IMR-90 (cell line): Measurements from ENCODE around the gene C6orf118. TPM values are rescaled to one million over a fixed set of nuclear protein-coding genes. Genes with fewer than 3 reads are reported as not detected.

ENCODE experiments used
- ATAC-seq: fragments of 200-7000 bp; cut with Tn5 transposase; 2 replicates; pipeline ENCODE4 v1.9.1; 2020; ENCODE audit warnings: low read depth, mild to moderate bottlenecking, moderate library complexity
- Bru-seq: library from RNA; stranded (reverse); fragments of 400-500 nt; gene quantifications from one replicate; lab custom pipeline; 2021; lab: Mats Ljungman, UMichigan
- BruChase-seq, 2 experiments: library from RNA; stranded (reverse); fragments of 400-500 nt; gene quantifications; one replicate each; lab custom pipeline; 2021; lab: Mats Ljungman, UMichigan
- BruUV-seq: library from RNA; stranded (reverse); fragments of 400-500 nt; replicated peaks from 2 replicates; lab custom pipeline; 2021; lab: Mats Ljungman, UMichigan
- CTCF ChIA-PET: fragments of 300-600 bp; formaldehyde crosslinking; extraction: SDS; loops from one replicate; lab custom pipeline; 2021; ENCODE audit warnings: antibody characterized with exemption; lab: Yijun Ruan, JAX
- POLR2A ChIA-PET: fragments of 300-600 bp; sonication (Branson Sonifier 250); formaldehyde crosslinking; loops from one replicate; lab custom pipeline; 2022; ENCODE audit warnings: antibody characterized with exemption; ENCODE audit not compliant: unreplicated experiment; lab: Charles Lee
- DNase-seq: peaks from one replicate; pipeline ENCODE4 v3.0.0; 2013
- H2AFZ ChIP-seq: replicated peaks from 2 replicates; pipeline ENCODE3; 2013; ENCODE audit warnings: low read length, mild to moderate bottlenecking; ENCODE audit not compliant: poor library complexity
- H2AK5ac ChIP-seq: 2 replicates; pipeline ENCODE4 v1.6.1; 2013; ENCODE audit warnings: low read depth, low read length, inconsistent platforms
- H2AK9ac ChIP-seq: replicated peaks from 2 replicates; pipeline ENCODE3; 2013; ENCODE audit warnings: mild to moderate bottlenecking, low read depth, low read length, moderate library complexity; ENCODE audit not compliant: poor library complexity
- H2BK120ac ChIP-seq: 2 replicates; pipeline ENCODE4 v1.6.1; 2013; ENCODE audit warnings: low read depth, low read length, inconsistent platforms
- H2BK15ac ChIP-seq: 3 replicates; pipeline ENCODE4 v1.6.1; 2013; ENCODE audit warnings: low read depth, low read length, inconsistent platforms
- H2BK20ac ChIP-seq: 2 replicates; pipeline ENCODE4 v1.6.1; 2013; ENCODE audit warnings: low read depth, mild to moderate bottlenecking, inconsistent platforms, low read length, moderate library complexity
- H2BK5ac ChIP-seq: 2 replicates; pipeline ENCODE4 v1.6.1; 2013; ENCODE audit warnings: mild to moderate bottlenecking, low read depth, low read length, inconsistent platforms; ENCODE audit not compliant: poor library complexity, severe bottlenecking
- H3K14ac ChIP-seq: replicated peaks from 2 replicates; pipeline ENCODE4 v1.6.1; 2013; ENCODE audit warnings: low read depth, low read length, inconsistent platforms
- H3K18ac ChIP-seq: 2 replicates; pipeline ENCODE4 v1.6.1; 2013; ENCODE audit warnings: low read depth, low read length, control low read depth
- H3K23ac ChIP-seq: 2 replicates; pipeline ENCODE4 v1.6.1; 2013; ENCODE audit warnings: low read depth, low read length, inconsistent platforms
- H3K27ac ChIP-seq: 2 replicates; pipeline ENCODE4 v1.5.1; 2013; ENCODE audit warnings: mild to moderate bottlenecking, control low read depth, low read length; ENCODE audit not compliant: insufficient read depth
- H3K27me3 ChIP-seq: 2 replicates; pipeline ENCODE4 v1.6.1; 2013; ENCODE audit warnings: low read length; ENCODE audit not compliant: control insufficient read depth, insufficient read depth
- H3K36me3 ChIP-seq: 2 replicates; pipeline ENCODE4 v1.6.1; 2013; ENCODE audit warnings: low read length, mixed read lengths; ENCODE audit not compliant: control insufficient read depth, insufficient read depth
- H3K4ac ChIP-seq: 2 replicates; pipeline ENCODE4 v1.6.1; 2013; ENCODE audit warnings: low read depth, low read length, inconsistent platforms
- H3K4me1 ChIP-seq: 2 replicates; pipeline ENCODE4 v1.6.1; 2013; ENCODE audit warnings: low read length, mixed read lengths; ENCODE audit not compliant: control insufficient read depth, insufficient read depth
- H3K4me2 ChIP-seq: 2 replicates; pipeline ENCODE4 v1.6.1; 2013; ENCODE audit warnings: low read depth, mild to moderate bottlenecking, control low read depth, low read length, moderate library complexity
- H3K4me3 ChIP-seq: 2 replicates; pipeline ENCODE4 v1.5.1; 2013; ENCODE audit warnings: low read depth, mild to moderate bottlenecking, control low read depth, low read length, moderate library complexity; ENCODE audit not compliant: insufficient read depth
- H3K56ac ChIP-seq: 2 replicates; pipeline ENCODE4 v1.6.1; 2013; ENCODE audit warnings: low read length, inconsistent platforms; ENCODE audit not compliant: insufficient read depth; ENCODE audit errors: extremely low read depth
- H3K79me1 ChIP-seq, 2 experiments: 2 replicates each; pipeline ENCODE4 v1.6.1; 2013; ENCODE audit warnings: low read length in 2 of 2, inconsistent platforms in 1 of 2, low read depth in 1 of 2
- H3K9ac ChIP-seq: 2 replicates; pipeline ENCODE4 v1.6.1; 2013; ENCODE audit warnings: low read depth, low read length, control low read depth
- H3K9me1 ChIP-seq: 2 replicates; pipeline ENCODE4 v1.6.1; 2013; ENCODE audit warnings: low read length, inconsistent platforms; ENCODE audit not compliant: insufficient read depth
- H3K9me3 ChIP-seq: 2 replicates; pipeline ENCODE4 v1.6.1; 2013; ENCODE audit warnings: low read length; ENCODE audit not compliant: control insufficient read depth, insufficient read depth
- H4K20me1 ChIP-seq: 2 replicates; pipeline ENCODE4 v1.6.1; 2013; ENCODE audit warnings: low read length, inconsistent platforms; ENCODE audit not compliant: insufficient read depth
- H4K5ac ChIP-seq: 2 replicates; pipeline ENCODE4 v1.6.1; 2013; ENCODE audit warnings: mild to moderate bottlenecking, low read depth, low read length, control low read depth
- H4K8ac ChIP-seq, 2 experiments: 2 replicates each; pipeline ENCODE4 v1.6.1; 2013; ENCODE audit warnings: low read depth in 2 of 2, low read length in 2 of 2, control low read depth in 1 of 2, inconsistent platforms in 1 of 2
- H4K91ac ChIP-seq: 2 replicates; pipeline ENCODE4 v1.6.1; 2013; ENCODE audit warnings: low read depth, low read length, inconsistent platforms; ENCODE audit not compliant: insufficient read depth
- CTCF ChIP-seq: conservative IDR thresholded peaks from 2 replicates; pipeline ENCODE4 v1.5.1; 2012; ENCODE audit warnings: mild to moderate bottlenecking, low read depth, low read length, improper control_type of control experiment
- FOS ChIP-seq: fragments of 150-350 bp; IDR thresholded peaks from 2 replicates; pipeline ENCODE4 v1.6.1; 2016; ENCODE audit warnings: low read depth, low read length
- MAFK ChIP-seq: IDR thresholded peaks from 2 replicates; pipeline ENCODE4 v1.6.1; 2012; ENCODE audit warnings: low read depth, low read length, improper control_type of control experiment
- MAZ ChIP-seq: IDR thresholded peaks from 2 replicates; pipeline ENCODE4 v1.6.1; 2012; ENCODE audit warnings: low read depth, mild to moderate bottlenecking, low read length, improper control_type of control experiment, moderate library complexity, borderline replicate concordance
- MXI1 ChIP-seq: IDR thresholded peaks from 2 replicates; pipeline ENCODE4 v1.6.1; 2012; ENCODE audit warnings: low read depth, mild to moderate bottlenecking, low read length, moderate library complexity, borderline replicate concordance
- NFE2L2 ChIP-seq: fragments of 150-350 bp; IDR thresholded peaks from 2 replicates; pipeline ENCODE4 v1.6.1; 2016; ENCODE audit warnings: low read depth, mild to moderate bottlenecking, low read length
- RAD21 ChIP-seq: IDR thresholded peaks from 2 replicates; pipeline ENCODE4 v1.6.1; 2012; ENCODE audit warnings: low read length, improper control_type of control experiment
- RCOR1 ChIP-seq: IDR thresholded peaks from 2 replicates; pipeline ENCODE4 v1.6.1; 2012; ENCODE audit warnings: mild to moderate bottlenecking, low read length, improper control_type of control experiment; ENCODE audit not compliant: insufficient replicate concordance
- RFX5 ChIP-seq: IDR thresholded peaks from 2 replicates; pipeline ENCODE4 v1.8.0; 2012; ENCODE audit warnings: low read depth, mild to moderate bottlenecking, low read length, moderate library complexity
- SMC3 ChIP-seq: fragments of 150-350 bp; IDR thresholded peaks from 2 replicates; pipeline ENCODE4 v1.6.1; 2016; ENCODE audit warnings: low read depth, mild to moderate bottlenecking, antibody characterized with exemption, low read length, moderate library complexity
- USF2 ChIP-seq: fragments of 150-350 bp; IDR thresholded peaks from 2 replicates; pipeline ENCODE4 v1.6.1; 2017; ENCODE audit warnings: mild to moderate bottlenecking, antibody characterized with exemption, low read length, low read depth
- WGBS, 2 experiments: methylation state at CpG; one replicate each; pipeline versions ENCODE4 v1.1.5 to v1.1.7; 2013; ENCODE audit warnings: missing lambda C conversion rate in 2 of 2; ENCODE audit not compliant: insufficient read length in 1 of 2; ENCODE audit errors: extremely low coverage in 2 of 2; 5-methylcytosine and 5-hydroxymethylcytosine counted together
- dilution Hi-C: fragments of 300-500 bp; cut with HindIII; formaldehyde crosslinking; loops from one replicate; pipeline ENCODE4 v1.14.3; 2018; ENCODE audit warnings: low sequenced_read_pairs; ENCODE audit not compliant: unreplicated experiment
- in situ Hi-C: fragments of 300-500 bp; cut with MboI; formaldehyde crosslinking; loops from 3 replicates; pipeline ENCODE4 v1.14.3; 2019; ENCODE audit warnings: low sequenced_read_pairs, inconsistent platforms, mixed read lengths
- intact Hi-C: fragments of 100-400 bp; cut with micrococcal nuclease; formaldehyde crosslinking; loops from 2 replicates; pipeline ENCODE4 v1.10.0; 2022
- long read RNA-seq: library from polyadenylated mRNA; unstranded; transcript quantifications from one replicate; pipeline ENCODE4 v2.0.0, GENCODE V29; 2021; ENCODE audit not compliant: unreplicated experiment
- polyA plus RNA-seq, 3 experiments: library from polyadenylated mRNA; depleted of rRNA; stranded (reverse); fragments of >200 nt; gene quantifications; 2 replicates each; pipeline ENCODE4 v1.2.3, GENCODE V29; 2012; ENCODE audit warnings: low replicate concordance in 1 of 3
- total RNA-seq: library from RNA; depleted of rRNA; stranded (reverse); fragments of >200 nt; gene quantifications from 2 replicates; pipeline ENCODE4 v1.2.3, GENCODE V29; 2012; rRNA removed
- TF ChIP-seq, protein P1 (sequence below): fragments of 150-350 bp; IDR thresholded peaks from 2 replicates; pipeline ENCODE4 v1.6.1; 2016; ENCODE audit warnings: low read depth, mild to moderate bottlenecking, low read length, moderate library complexity, borderline replicate concordance

The C6orf118 gene
- total RNA-seq (not detected in 2 replicates), polyA plus RNA-seq (2012; rRNA removed) (not detected in 2 replicates), Bru-seq, nascent RNA (percentile 14 among the genes with signal in this experiment), BruChase-seq, experiment 1, labeled RNA remaining after a 6-hour chase (not detected), BruChase-seq, experiment 2, labeled RNA remaining after a 2-hour chase (percentile 6 among the genes with signal in this experiment)
- polyA plus RNA-seq (2012; cell fraction: cytosol; rRNA removed), result not detected in 2 replicates
- polyA plus RNA-seq (2012; cell fraction: nucleus; rRNA removed; ENCODE audit: low replicate concordance), result not detected in 2 replicates
- long read RNA-seq, result 0 reads

GRCh38 chr6:165308926-165309731, at the start of gene C6orf118:
TSS of gene C6orf118 (minus strand) at chr6:165309605. CDS start at chr6:165309586, 19 bp downstream.
- in situ Hi-C loops, result no loop called here
- peak; percentile 98 for ATAC-seq
- POLR2A ChIA-PET, result no interaction called here
- Histone ChIP-seq H3K9ac (no peak within 1 kb of the TSS), H3K4me3 (peak within 1 kb of the TSS; percentile 46), H3K79me1 (no peaks in the 10 kb centered on the region), H3K27ac (no peak within 1 kb of the TSS), H2BK20ac (no peak within 1 kb of the TSS), H3K4me1 (no peaks in the 10 kb centered on the region), H3K4me2 (peak within 1 kb of the TSS; percentile 68), H3K56ac (no peak within 1 kb of the TSS), H3K23ac (no peak within 1 kb of the TSS; the same call in 1 of the 2 replicates), H3K18ac (no peak within 1 kb of the TSS), H3K4ac (no peak within 1 kb of the TSS), H4K8ac (no peak within 1 kb of the TSS), H2BK5ac (no peak within 1 kb of the TSS), H2BK15ac (no peak within 1 kb of the TSS), H4K5ac (no peak within 1 kb of the TSS), H3K36me3 (no peaks in the 10 kb centered on the region), H4K91ac (no peak within 1 kb of the TSS), H3K9me3 (no peaks in the 10 kb centered on the region), H3K27me3 (peaks cover 4% of the 10 kb centered on the region; the same call in 1 of the 2 replicates), H2AK5ac (no peak within 1 kb of the TSS), H2AFZ (peak within 1 kb of the TSS; percentile 94), H2BK120ac (no peak within 1 kb of the TSS), H2AK9ac (peak within 1 kb of the TSS; percentile 78), H3K14ac (no peak within 1 kb of the TSS), H4K20me1 (no peaks in the 10 kb centered on the region), H3K9me1 (no peaks in the 10 kb centered on the region)
- dilution Hi-C loops, result no loop called here
- BruUV-seq, result no TSS peak
- intact Hi-C loops, result no loop called here
- 0% methylated on average over 6 of the region's 35 CpGs; no CpG with 5 or more reads in 1 of the 2 experiments for WGBS, 2 experiments
- CTCF ChIA-PET, result no interaction called here
- peak; percentile 59 for DNase-seq
- no peak for TF ChIP-seq RCOR1
- no peak for TF ChIP-seq FOS
- no peak for TF ChIP-seq CTCF
- TF ChIP-seq MXI1, result no peak
- no peak for TF ChIP-seq NFE2L2
- TF ChIP-seq MAFK, result no peak
- no peak for TF ChIP-seq RAD21
- TF ChIP-seq SMC3, result no peak
- TF ChIP-seq USF2, result no peak
- TF ChIP-seq RFX5, result no peak
- no peak for TF ChIP-seq MAZ
- TF ChIP-seq, protein P1, sequence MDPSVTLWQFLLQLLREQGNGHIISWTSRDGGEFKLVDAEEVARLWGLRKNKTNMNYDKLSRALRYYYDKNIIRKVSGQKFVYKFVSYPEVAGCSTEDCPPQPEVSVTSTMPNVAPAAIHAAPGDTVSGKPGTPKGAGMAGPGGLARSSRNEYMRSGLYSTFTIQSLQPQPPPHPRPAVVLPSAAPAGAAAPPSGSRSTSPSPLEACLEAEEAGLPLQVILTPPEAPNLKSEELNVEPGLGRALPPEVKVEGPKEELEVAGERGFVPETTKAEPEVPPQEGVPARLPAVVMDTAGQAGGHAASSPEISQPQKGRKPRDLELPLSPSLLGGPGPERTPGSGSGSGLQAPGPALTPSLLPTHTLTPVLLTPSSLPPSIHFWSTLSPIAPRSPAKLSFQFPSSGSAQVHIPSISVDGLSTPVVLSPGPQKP, result no peak
